HepG2 (cell line): Measurements from ENCODE around the gene PDP2. TPM values are rescaled to one million over a fixed set of nuclear protein-coding genes. Genes with fewer than 3 reads are reported as not detected.

Experiments used
- HNF4A ChIP-seq: sonication (generic); formaldehyde crosslinking; IDR thresholded peaks from 2 replicates; pipeline ENCODE4 v1.4.0; 2020; ENCODE audit warnings: missing genetic modification reagents
- JUNB ChIP-seq: sonication (generic); formaldehyde crosslinking; IDR thresholded peaks from 2 replicates; pipeline ENCODE4 v1.8.0; 2022; ENCODE audit warnings: missing genetic modification reagents, mild to moderate bottlenecking, borderline replicate concordance
- KAT8 ChIP-seq: IDR thresholded peaks from 2 replicates; pipeline ENCODE4 v1.6.1; 2016; ENCODE audit warnings: missing genetic modification reagents, missing compliant biosample characterization
- KLF15 ChIP-seq: sonication (generic); formaldehyde crosslinking; IDR thresholded peaks from 2 replicates; pipeline ENCODE4 v1.8.1; 2023; ENCODE audit warnings: borderline replicate concordance, mild to moderate bottlenecking, inconsistent platforms, missing genetic modification reagents, mixed read lengths
- NCOR1 ChIP-seq: fragments of 200-600 bp; sonication (generic); IDR thresholded peaks from 2 replicates; pipeline ENCODE4 v1.7.0; 2017; ENCODE audit warnings: antibody characterized with exemption, low read length, borderline replicate concordance
- PAWR ChIP-seq: sonication (generic); formaldehyde crosslinking; IDR thresholded peaks from 2 replicates; pipeline ENCODE4 v1.4.0; 2020; ENCODE audit warnings: missing genetic modification reagents, mild to moderate bottlenecking, borderline replicate concordance
- ZNF274 ChIP-seq: sonication (generic); formaldehyde crosslinking; IDR thresholded peaks from 2 replicates; pipeline ENCODE4 v1.5.1; 2020; ENCODE audit warnings: mild to moderate bottlenecking, missing genetic modification reagents
- ZNF446 ChIP-seq: sonication (generic); formaldehyde crosslinking; IDR thresholded peaks from 2 replicates; pipeline ENCODE4 v1.5.0; 2020; ENCODE audit warnings: mild to moderate bottlenecking, missing genetic modification reagents
- polyA plus RNA-seq, 8 experiments: library from polyadenylated mRNA; depleted of rRNA in 3 of 8; stranded (reverse) in 7 of 8; unstranded in 1 of 8; fragments of >200 nt; fragmentation: Illumina TruSeq in 4 of 8; extraction: Trizol in 4 of 8; gene quantifications; 2 replicates each; pipeline versions ENCODE4 v1.2.1 to v1.2.3, GENCODE V29; 2011 to 2016; ENCODE audit warnings: low read depth in 4 of 8, missing spikeins in 1 of 8, mixed read lengths in 1 of 8; ENCODE audit not compliant: insufficient read depth in 1 of 8
- total RNA-seq, 5 experiments: library from RNA; depleted of rRNA; stranded (reverse); fragments of >200 nt; fragmentation: Illumina TruSeq; extraction: Trizol; gene quantifications; 2 replicates each; pipeline ENCODE4 v1.2.3, GENCODE V29; 2016; ENCODE audit warnings: low read depth in 1 of 5
- TF ChIP-seq, protein P1 (sequence below): sonication (generic); formaldehyde crosslinking; IDR thresholded peaks from 2 replicates; pipeline ENCODE4 v1.4.0; 2020; ENCODE audit warnings: missing genetic modification reagents
- TF ChIP-seq, protein P2 (sequence below): sonication (generic); formaldehyde crosslinking; IDR thresholded peaks from 2 replicates; pipeline ENCODE4 v1.4.0; 2020; ENCODE audit warnings: mild to moderate bottlenecking, missing genetic modification reagents
- TF ChIP-seq, protein P3 (sequence below): sonication (generic); formaldehyde crosslinking; IDR thresholded peaks from 2 replicates; pipeline ENCODE4 v1.4.0; 2020; ENCODE audit warnings: missing genetic modification reagents
- TF ChIP-seq, protein P4 (sequence below): sonication (generic); formaldehyde crosslinking; IDR thresholded peaks from 2 replicates; pipeline ENCODE4 v1.4.0; 2020; ENCODE audit warnings: missing genetic modification reagents
- TF ChIP-seq, protein P5 (sequence below): IDR thresholded peaks from 2 replicates; pipeline ENCODE4 v1.6.1; 2018; ENCODE audit warnings: missing genetic modification reagents, mild to moderate bottlenecking, missing compliant biosample characterization
- TF ChIP-seq, protein P6 (sequence below): sonication (generic); formaldehyde crosslinking; IDR thresholded peaks from 2 replicates; pipeline ENCODE4 v1.4.0; 2020; ENCODE audit warnings: missing genetic modification reagents

PDP2 gene
- total and polyA plus RNA-seq, 2 of the 13 experiments (the other 11 are each of a cell fraction or from before 2014, with no cell fraction given), result 12.8 to 15.8 TPM

DNA sequence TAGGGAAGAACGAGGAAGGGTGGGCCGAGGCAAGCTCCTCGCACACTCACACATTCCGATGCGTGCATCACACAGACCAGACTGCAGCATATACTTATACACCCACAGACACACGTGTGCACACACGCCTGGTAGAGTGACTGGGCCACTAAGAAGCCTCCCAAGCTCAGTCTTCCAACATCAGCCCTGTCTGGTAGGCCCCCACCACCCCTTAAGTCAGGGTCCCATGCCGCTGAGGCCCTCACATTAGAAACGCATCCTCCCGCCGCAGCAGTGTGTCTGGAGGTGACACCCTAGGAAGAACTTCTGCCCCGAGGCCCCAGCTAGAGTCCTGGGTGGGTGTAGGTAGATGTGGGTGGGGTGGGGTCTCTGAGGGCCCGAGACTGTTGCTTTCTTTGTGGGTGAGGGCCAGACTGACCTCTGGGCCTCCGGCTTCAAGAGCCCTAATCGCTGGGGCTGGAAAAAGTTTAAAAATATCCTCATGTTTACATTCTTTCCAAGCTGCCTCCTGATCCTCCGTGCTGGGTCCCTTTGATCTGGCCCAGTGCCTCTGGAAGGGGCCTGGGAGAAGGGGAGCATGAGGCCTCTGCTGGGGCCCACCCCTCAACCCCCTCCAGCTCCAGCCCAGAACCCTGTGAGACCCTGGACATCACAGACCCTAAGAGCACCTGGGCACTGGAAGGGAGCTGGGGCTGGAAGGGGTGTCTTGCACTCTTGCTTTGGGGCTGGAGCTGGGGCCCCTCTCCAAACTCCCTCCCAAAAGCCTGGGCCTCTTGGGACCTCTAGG, 24.7 kb downstream of the PDP2 start (continued):
- TF ChIP-seq, protein P1, sequence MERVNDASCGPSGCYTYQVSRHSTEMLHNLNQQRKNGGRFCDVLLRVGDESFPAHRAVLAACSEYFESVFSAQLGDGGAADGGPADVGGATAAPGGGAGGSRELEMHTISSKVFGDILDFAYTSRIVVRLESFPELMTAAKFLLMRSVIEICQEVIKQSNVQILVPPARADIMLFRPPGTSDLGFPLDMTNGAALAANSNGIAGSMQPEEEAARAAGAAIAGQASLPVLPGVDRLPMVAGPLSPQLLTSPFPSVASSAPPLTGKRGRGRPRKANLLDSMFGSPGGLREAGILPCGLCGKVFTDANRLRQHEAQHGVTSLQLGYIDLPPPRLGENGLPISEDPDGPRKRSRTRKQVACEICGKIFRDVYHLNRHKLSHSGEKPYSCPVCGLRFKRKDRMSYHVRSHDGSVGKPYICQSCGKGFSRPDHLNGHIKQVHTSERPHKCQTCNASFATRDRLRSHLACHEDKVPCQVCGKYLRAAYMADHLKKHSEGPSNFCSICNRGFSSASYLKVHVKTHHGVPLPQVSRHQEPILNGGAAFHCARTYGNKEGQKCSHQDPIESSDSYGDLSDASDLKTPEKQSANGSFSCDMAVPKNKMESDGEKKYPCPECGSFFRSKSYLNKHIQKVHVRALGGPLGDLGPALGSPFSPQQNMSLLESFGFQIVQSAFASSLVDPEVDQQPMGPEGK (CRISPR knock-in tag), result peak; percentile 94
- TF ChIP-seq NCOR1, result peak; percentile 56
- peak; percentile 61; the same call in 1 of the 2 replicates for TF ChIP-seq KAT8 (CRISPR knock-in tag)
- peak; percentile 79 for TF ChIP-seq ZNF274 (CRISPR knock-in tag)
- TF ChIP-seq, protein P2, sequence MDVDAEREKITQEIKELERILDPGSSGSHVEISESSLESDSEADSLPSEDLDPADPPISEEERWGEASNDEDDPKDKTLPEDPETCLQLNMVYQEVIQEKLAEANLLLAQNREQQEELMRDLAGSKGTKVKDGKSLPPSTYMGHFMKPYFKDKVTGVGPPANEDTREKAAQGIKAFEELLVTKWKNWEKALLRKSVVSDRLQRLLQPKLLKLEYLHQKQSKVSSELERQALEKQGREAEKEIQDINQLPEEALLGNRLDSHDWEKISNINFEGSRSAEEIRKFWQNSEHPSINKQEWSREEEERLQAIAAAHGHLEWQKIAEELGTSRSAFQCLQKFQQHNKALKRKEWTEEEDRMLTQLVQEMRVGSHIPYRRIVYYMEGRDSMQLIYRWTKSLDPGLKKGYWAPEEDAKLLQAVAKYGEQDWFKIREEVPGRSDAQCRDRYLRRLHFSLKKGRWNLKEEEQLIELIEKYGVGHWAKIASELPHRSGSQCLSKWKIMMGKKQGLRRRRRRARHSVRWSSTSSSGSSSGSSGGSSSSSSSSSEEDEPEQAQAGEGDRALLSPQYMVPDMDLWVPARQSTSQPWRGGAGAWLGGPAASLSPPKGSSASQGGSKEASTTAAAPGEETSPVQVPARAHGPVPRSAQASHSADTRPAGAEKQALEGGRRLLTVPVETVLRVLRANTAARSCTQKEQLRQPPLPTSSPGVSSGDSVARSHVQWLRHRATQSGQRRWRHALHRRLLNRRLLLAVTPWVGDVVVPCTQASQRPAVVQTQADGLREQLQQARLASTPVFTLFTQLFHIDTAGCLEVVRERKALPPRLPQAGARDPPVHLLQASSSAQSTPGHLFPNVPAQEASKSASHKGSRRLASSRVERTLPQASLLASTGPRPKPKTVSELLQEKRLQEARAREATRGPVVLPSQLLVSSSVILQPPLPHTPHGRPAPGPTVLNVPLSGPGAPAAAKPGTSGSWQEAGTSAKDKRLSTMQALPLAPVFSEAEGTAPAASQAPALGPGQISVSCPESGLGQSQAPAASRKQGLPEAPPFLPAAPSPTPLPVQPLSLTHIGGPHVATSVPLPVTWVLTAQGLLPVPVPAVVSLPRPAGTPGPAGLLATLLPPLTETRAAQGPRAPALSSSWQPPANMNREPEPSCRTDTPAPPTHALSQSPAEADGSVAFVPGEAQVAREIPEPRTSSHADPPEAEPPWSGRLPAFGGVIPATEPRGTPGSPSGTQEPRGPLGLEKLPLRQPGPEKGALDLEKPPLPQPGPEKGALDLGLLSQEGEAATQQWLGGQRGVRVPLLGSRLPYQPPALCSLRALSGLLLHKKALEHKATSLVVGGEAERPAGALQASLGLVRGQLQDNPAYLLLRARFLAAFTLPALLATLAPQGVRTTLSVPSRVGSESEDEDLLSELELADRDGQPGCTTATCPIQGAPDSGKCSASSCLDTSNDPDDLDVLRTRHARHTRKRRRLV (CRISPR knock-in tag), result 0 out of 2 replicates have a peak, but pooled peaks have one; percentile 20
- TF ChIP-seq ZNF446 (CRISPR knock-in tag), result 0 out of 2 replicates have a peak, but pooled peaks have one; percentile 21
- TF ChIP-seq HNF4A, result peak; percentile 74
- TF ChIP-seq, protein P3, sequence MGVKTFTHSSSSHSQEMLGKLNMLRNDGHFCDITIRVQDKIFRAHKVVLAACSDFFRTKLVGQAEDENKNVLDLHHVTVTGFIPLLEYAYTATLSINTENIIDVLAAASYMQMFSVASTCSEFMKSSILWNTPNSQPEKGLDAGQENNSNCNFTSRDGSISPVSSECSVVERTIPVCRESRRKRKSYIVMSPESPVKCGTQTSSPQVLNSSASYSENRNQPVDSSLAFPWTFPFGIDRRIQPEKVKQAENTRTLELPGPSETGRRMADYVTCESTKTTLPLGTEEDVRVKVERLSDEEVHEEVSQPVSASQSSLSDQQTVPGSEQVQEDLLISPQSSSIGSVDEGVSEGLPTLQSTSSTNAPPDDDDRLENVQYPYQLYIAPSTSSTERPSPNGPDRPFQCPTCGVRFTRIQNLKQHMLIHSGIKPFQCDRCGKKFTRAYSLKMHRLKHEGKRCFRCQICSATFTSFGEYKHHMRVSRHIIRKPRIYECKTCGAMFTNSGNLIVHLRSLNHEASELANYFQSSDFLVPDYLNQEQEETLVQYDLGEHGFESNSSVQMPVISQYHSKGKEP (CRISPR knock-in tag), result no peak
- TF ChIP-seq, protein P4, sequence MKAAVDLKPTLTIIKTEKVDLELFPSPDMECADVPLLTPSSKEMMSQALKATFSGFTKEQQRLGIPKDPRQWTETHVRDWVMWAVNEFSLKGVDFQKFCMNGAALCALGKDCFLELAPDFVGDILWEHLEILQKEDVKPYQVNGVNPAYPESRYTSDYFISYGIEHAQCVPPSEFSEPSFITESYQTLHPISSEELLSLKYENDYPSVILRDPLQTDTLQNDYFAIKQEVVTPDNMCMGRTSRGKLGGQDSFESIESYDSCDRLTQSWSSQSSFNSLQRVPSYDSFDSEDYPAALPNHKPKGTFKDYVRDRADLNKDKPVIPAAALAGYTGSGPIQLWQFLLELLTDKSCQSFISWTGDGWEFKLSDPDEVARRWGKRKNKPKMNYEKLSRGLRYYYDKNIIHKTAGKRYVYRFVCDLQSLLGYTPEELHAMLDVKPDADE (CRISPR knock-in tag), result 0 out of 2 replicates have a peak, but pooled peaks have one; percentile 65
- TF ChIP-seq PAWR (CRISPR knock-in tag), result no peak
- TF ChIP-seq, protein P5, sequence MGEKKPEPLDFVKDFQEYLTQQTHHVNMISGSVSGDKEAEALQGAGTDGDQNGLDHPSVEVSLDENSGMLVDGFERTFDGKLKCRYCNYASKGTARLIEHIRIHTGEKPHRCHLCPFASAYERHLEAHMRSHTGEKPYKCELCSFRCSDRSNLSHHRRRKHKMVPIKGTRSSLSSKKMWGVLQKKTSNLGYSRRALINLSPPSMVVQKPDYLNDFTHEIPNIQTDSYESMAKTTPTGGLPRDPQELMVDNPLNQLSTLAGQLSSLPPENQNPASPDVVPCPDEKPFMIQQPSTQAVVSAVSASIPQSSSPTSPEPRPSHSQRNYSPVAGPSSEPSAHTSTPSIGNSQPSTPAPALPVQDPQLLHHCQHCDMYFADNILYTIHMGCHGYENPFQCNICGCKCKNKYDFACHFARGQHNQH (CRISPR knock-in tag), result peak; percentile 52; the same call in 1 of the 2 replicates
- TF ChIP-seq KLF15 (CRISPR knock-in tag), result no peak
- TF ChIP-seq JUNB (CRISPR knock-in tag), result no peak
- TF ChIP-seq, protein P6, sequence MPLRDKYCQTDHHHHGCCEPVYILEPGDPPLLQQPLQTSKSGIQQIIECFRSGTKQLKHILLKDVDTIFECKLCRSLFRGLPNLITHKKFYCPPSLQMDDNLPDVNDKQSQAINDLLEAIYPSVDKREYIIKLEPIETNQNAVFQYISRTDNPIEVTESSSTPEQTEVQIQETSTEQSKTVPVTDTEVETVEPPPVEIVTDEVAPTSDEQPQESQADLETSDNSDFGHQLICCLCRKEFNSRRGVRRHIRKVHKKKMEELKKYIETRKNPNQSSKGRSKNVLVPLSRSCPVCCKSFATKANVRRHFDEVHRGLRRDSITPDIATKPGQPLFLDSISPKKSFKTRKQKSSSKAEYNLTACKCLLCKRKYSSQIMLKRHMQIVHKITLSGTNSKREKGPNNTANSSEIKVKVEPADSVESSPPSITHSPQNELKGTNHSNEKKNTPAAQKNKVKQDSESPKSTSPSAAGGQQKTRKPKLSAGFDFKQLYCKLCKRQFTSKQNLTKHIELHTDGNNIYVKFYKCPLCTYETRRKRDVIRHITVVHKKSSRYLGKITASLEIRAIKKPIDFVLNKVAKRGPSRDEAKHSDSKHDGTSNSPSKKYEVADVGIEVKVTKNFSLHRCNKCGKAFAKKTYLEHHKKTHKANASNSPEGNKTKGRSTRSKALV (CRISPR knock-in tag), result peak; percentile 55; the same call in 1 of the 2 replicates
